Measurements from ENCODE around the gene CCDC138.

GRCh38 chr2:108813732-108814131 lies 27.2 kb downstream of the CCDC138 start:
- no peak for TF ChIP-seq POLR2A (IDR thresholded peaks at IDR 0.05; ENCODE audit: low read depth, low read length)
- TF ChIP-seq POLR2AphosphoS5 (IDR thresholded peaks at IDR 0.05; ENCODE audit: low read depth, low read length) = no peak
- no peak for TF ChIP-seq TAF1 (IDR thresholded peaks at IDR 0.05; ENCODE audit: borderline replicate concordance, low read depth, low read length)
